ENCODE results near the gene FAM222B.

The FAM222B gene

GRCh38 chr17:28748852-28749515, 93.6 kb downstream of the FAM222B start:
- Histone ChIP-seq H3K27ac (ENCODE audit: low read depth, low read length) (peak overlapping the region; percentile 99), H3K36me3 (ENCODE audit: low read length) (peaks cover 27% of the 10 kb centered on the region), H2AFZ (ENCODE audit: low read depth, low read length, severe bottlenecking) (no peak overlapping the region), H3F3A (ENCODE audit: insufficient read depth) (peaks cover 85% of the 10 kb centered on the region), H3K9me2 (replicated peaks; ENCODE audit: insufficient read depth, low read length) (no peaks in the 10 kb centered on the region), H3K4me3 (ENCODE audit: insufficient read depth, low read length, poor library complexity, severe bottlenecking) (no peak overlapping the region), H3K9me3 (ENCODE audit: insufficient read depth, low read length) (no peaks in the 10 kb centered on the region), H3K9ac (ENCODE audit: low read length) (peak overlapping the region; percentile 21; the same call in 1 of the 2 replicates), H3K27me3 (ENCODE audit: low read length) (no peaks in the 10 kb centered on the region), H4K20me1 (ENCODE audit: low read depth, low read length) (peaks cover 7% of the 10 kb centered on the region), H3K79me2 (ENCODE audit: insufficient read depth, low read length) (peaks cover 48% of the 10 kb centered on the region), H3K4me2 (ENCODE audit: low read depth, low read length, poor library complexity, severe bottlenecking) (peak overlapping the region; percentile 31)
- TF ChIP-seq EZH2phosphoT487 (conservative IDR thresholded peaks at IDR 0.05; ENCODE audit: low read length), result no peak

GRCh38 chr17:28747801-28748750, 94.5 kb downstream of the FAM222B start:
- Histone ChIP-seq H4K20me1 (ENCODE audit: low read depth, low read length) (peaks cover 7% of the 10 kb centered on the region), H3K4me2 (ENCODE audit: low read depth, low read length, poor library complexity, severe bottlenecking) (peak overlapping the region; percentile 71), H3K79me2 (ENCODE audit: insufficient read depth, low read length) (peaks cover 49% of the 10 kb centered on the region), H3K9me3 (ENCODE audit: insufficient read depth, low read length) (no peaks in the 10 kb centered on the region), H3K27me3 (ENCODE audit: low read length) (no peaks in the 10 kb centered on the region), H3K27ac (ENCODE audit: low read depth, low read length) (peak overlapping the region; percentile 99), H2AFZ (ENCODE audit: low read depth, low read length, severe bottlenecking) (no peak overlapping the region), H3F3A (ENCODE audit: insufficient read depth) (peaks cover 90% of the 10 kb centered on the region), H3K9me2 (replicated peaks; ENCODE audit: insufficient read depth, low read length) (no peaks in the 10 kb centered on the region), H3K9ac (ENCODE audit: low read length) (peak overlapping the region; percentile 99; the same call in 1 of the 2 replicates), H3K36me3 (ENCODE audit: low read length) (peaks cover 27% of the 10 kb centered on the region), H3K4me3 (ENCODE audit: insufficient read depth, low read length, poor library complexity, severe bottlenecking) (no peak overlapping the region)
- TF ChIP-seq CTCF (IDR thresholded peaks at IDR 0.05; ENCODE audit: insufficient read depth, low read length, poor library complexity, severe bottlenecking), result no peak
- no peak for TF ChIP-seq EZH2phosphoT487 (conservative IDR thresholded peaks at IDR 0.05; ENCODE audit: low read length)

- Histone ChIP-seq H3K27me3 (ENCODE audit: low read length) (no peaks in the 10 kb centered on the region), H3K9me3 (ENCODE audit: insufficient read depth, low read length) (no peaks in the 10 kb centered on the region), H2AFZ (ENCODE audit: low read depth, low read length, severe bottlenecking) (no peak overlapping the region), H4K20me1 (ENCODE audit: low read depth, low read length) (peaks cover 7% of the 10 kb centered on the region), H3K79me2 (ENCODE audit: insufficient read depth, low read length) (peaks cover 49% of the 10 kb centered on the region), H3K9me2 (replicated peaks; ENCODE audit: insufficient read depth, low read length) (no peaks in the 10 kb centered on the region), H3K4me3 (ENCODE audit: insufficient read depth, low read length, poor library complexity, severe bottlenecking) (no peak overlapping the region), H3K27ac (ENCODE audit: low read depth, low read length) (peak overlapping the region; percentile 99), H3K9ac (ENCODE audit: low read length) (peak overlapping the region; percentile 99; the same call in 1 of the 2 replicates), H3F3A (ENCODE audit: insufficient read depth) (peaks cover 87% of the 10 kb centered on the region), H3K4me2 (ENCODE audit: low read depth, low read length, poor library complexity, severe bottlenecking) (peak overlapping the region; percentile 71), H3K36me3 (ENCODE audit: low read length) (peaks cover 27% of the 10 kb centered on the region)
- no peak for TF ChIP-seq CTCF (IDR thresholded peaks at IDR 0.05; ENCODE audit: insufficient read depth, low read length, poor library complexity, severe bottlenecking)
- TF ChIP-seq EZH2phosphoT487 (conservative IDR thresholded peaks at IDR 0.05; ENCODE audit: low read length), result no peak
Observed at GRCh38 chr17:28747051-28747691, 95.4 kb downstream of the FAM222B start.

All from SU-DHL-6 (cell line).